GM10847 (cell line): ENCODE data around the gene IL1R2.

Experiments
- POLR2A ChIP-seq: IDR thresholded peaks from 2 replicates; pipeline ENCODE4 v1.6.1; 2011; ENCODE audit not compliant: insufficient read length; ENCODE audit errors: extremely low read depth

Gene IL1R2

GRCh38 chr2:102003696-102004095 lies 11.9 kb downstream of the IL1R2 start:
- TF ChIP-seq POLR2A: no peak

- TF ChIP-seq POLR2A: no peak
Observed at GRCh38 chr2:102004581-102004980, 12.8 kb downstream of the IL1R2 start.

GRCh38 chr2:102005449-102005848 lies 13.7 kb downstream of the IL1R2 start:
- no peak for TF ChIP-seq POLR2A

GRCh38 chr2:102005989-102006885 lies 14.5 kb downstream of the IL1R2 start:
- TF ChIP-seq POLR2A: no peak

GRCh38 chr2:102006886-102007278 lies 15.1 kb downstream of the IL1R2 start:
- TF ChIP-seq POLR2A: no peak

- TF ChIP-seq POLR2A: no peak
Observed at GRCh38 chr2:102008490-102008889, 16.7 kb downstream of the IL1R2 start.

GRCh38 chr2:102009557-102009956 lies 17.8 kb downstream of the IL1R2 start:
- TF ChIP-seq POLR2A: no peak

GRCh38 chr2:102010902-102011301 lies 19.1 kb downstream of the IL1R2 start:
- no peak for TF ChIP-seq POLR2A

- no peak for TF ChIP-seq POLR2A
Observed at GRCh38 chr2:102012061-102012614, 20.4 kb downstream of the IL1R2 start.

GRCh38 chr2:102013206-102014040 lies 21.7 kb downstream of the IL1R2 start:
- no peak for TF ChIP-seq POLR2A

GRCh38 chr2:102014041-102014345 lies 22.2 kb downstream of the IL1R2 start:
- no peak for TF ChIP-seq POLR2A

GRCh38 chr2:102015399-102015798 lies 23.6 kb downstream of the IL1R2 start:
- TF ChIP-seq POLR2A: no peak

GRCh38 chr2:102016399-102016955 lies 24.7 kb downstream of the IL1R2 start:
- no peak for TF ChIP-seq POLR2A

GRCh38 chr2:102018823-102019445 lies 27.2 kb downstream of the IL1R2 start:
- TF ChIP-seq POLR2A: no peak

- no peak for TF ChIP-seq POLR2A
Observed at GRCh38 chr2:102020596-102021170, 28.9 kb downstream of the IL1R2 start.

GRCh38 chr2:102021779-102022178 lies 30.0 kb downstream of the IL1R2 start:
- TF ChIP-seq POLR2A: no peak
